ENCODE results near the gene ERVV-1.

DNA sequence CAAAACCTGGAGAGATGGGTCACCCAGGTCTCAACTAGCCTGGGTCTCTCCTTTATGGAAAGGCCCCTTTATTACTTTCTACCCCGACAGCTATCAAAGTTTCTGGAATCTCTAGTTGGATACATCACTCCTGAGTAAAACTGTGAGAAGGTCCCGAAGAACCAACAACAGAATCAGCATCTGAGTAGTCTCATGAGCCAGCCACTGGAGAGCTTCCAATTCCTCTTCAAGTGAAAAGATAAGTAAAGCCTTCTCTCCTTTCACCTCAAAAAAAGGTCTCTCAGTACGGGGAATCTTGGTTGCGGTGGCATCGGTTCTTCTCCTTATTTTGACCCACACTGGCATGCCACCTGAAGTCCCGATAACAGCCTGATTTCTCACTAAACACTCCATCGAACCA, at the start of gene ERVV-1:
- TF ChIP-seq, protein P1, sequence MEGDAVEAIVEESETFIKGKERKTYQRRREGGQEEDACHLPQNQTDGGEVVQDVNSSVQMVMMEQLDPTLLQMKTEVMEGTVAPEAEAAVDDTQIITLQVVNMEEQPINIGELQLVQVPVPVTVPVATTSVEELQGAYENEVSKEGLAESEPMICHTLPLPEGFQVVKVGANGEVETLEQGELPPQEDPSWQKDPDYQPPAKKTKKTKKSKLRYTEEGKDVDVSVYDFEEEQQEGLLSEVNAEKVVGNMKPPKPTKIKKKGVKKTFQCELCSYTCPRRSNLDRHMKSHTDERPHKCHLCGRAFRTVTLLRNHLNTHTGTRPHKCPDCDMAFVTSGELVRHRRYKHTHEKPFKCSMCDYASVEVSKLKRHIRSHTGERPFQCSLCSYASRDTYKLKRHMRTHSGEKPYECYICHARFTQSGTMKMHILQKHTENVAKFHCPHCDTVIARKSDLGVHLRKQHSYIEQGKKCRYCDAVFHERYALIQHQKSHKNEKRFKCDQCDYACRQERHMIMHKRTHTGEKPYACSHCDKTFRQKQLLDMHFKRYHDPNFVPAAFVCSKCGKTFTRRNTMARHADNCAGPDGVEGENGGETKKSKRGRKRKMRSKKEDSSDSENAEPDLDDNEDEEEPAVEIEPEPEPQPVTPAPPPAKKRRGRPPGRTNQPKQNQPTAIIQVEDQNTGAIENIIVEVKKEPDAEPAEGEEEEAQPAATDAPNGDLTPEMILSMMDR (conservative IDR thresholded peaks at IDR 0.05; ENCODE audit: low read length): no peak
- TF ChIP-seq EZH2phosphoT487 (IDR thresholded peaks at IDR 0.05; ENCODE audit: borderline replicate concordance): no peak
